GM19324 (cell line): ENCODE measurements around the gene UBE2I.
"Not testable (repeated sequence)": the region's sequence is repeated elsewhere in the genome, so short reads cannot be mapped to it uniquely, and the experiment has no call there.

Source experiments
- ATAC-seq: cut with Tn5 transposase; IDR thresholded peaks from one replicate; pipeline ENCODE4 v1.9.1; 2021; ENCODE audit warnings: mild to moderate bottlenecking, moderate library complexity; ENCODE audit not compliant: unreplicated experiment, low FRiP score

Gene UBE2I

DNA sequence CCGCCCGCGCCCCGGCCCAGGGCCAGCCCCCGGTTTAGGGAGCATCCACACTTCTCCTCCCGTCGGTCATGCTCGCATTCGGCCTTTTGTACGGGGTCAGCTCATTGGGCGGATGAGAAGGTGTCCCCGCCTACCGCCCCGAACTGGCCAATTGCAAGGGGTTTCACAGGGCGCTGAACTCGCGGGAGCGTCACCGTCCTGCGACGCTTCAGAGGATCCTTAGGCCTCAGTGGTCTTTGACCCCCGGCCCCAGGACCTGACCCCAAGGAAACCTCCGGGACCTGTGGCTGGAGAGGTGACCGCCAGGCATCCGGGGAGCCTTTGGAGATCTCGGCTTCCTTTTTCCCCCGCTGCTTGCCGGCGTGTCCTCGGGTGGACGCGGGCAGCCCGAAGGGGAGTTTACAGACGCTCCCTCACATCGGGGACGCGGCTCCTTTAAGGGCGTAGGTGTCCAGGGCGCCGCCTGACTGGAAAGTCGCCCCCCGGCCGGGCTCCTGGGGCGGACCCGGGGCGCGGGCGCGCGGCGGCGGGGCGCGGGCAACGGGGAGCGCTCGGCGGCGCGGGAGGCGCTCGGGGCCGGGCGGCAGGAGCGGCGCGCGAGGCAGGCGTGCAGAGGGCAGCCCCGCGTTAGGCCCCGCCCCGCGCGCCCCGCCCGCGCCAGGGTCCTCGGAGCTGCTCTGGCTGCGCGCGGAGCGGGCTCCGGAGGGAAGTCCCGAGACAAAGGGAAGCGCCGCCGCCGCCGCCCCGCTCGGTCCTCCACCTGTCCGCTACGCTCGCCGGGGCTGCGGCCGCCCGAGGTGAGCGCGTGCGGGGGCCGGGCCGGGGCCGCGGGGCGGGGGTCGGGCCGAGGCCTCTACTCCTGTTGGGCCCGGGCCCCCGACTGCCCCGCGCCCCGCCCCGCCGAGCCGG is at the start of gene UBE2I:
UBE2I (plus strand) TSS at position 660 of the 909 bp plus-strand sequence. CDS start 4,395 bp downstream, outside the sequence.
- peak; percentile 76 for ATAC-seq

DNA sequence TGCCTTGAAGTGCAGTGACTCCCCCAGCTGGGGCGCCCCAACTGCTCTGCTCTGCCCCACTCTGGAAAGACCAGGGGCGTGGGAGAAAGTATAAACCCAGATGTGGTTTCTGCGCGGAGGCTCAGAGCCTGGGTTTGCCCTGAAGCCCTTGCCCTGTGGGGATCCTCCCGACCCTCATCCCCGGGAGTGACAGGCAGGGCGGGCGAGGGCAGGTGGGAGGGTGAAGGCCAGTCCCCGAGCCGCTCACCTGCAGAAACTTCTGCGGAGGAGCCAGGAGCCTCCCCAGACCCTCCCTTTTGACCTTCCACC is 49.7 kb upstream of the UBE2I start:
- no peak for ATAC-seq

GRCh38 chr16:1260101-1260680 is 49.2 kb upstream of the UBE2I start:
- ATAC-seq = no peak

DNA sequence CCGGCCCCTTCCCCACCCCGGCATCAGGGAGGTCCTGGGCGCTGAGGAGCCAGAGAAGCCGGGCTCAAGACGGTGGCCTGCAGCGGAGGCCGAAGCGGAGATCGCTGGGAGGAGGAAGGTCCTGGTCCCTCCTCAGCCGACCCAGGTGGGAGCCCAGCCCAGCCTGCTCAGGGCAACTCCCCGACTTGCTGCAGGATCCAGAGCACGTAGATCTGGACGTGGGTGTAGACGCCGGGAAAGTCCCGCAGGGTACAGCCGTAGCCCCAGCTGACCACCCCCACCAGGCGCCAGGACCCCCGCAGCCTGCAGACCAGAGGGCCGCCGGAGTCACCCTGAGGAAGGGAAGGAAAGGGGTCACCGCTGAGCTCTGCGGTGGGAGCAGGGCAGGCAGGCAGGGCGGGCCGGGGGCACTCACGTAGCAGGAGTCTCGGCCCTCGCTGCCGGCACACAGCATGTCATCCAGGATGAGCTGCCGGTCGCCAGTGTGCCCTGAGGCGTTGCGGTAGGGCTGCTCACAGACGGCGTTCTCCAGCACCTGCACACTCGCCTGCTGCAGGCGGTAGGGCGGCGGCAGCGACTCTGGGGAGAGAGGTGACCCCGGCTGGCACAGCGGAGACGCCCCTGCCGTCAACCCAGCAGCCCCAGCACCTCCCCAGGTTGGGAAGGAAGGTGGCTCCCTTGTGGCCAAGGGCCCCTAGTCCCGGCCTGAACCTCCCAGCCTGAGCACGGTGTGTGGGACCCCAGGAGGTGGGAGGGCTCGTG is 48.1 kb upstream of the UBE2I start:
- no peak for ATAC-seq

GRCh38 chr16:1262210-1262845 is 47.1 kb upstream of the UBE2I start:
- no peak for ATAC-seq

DNA sequence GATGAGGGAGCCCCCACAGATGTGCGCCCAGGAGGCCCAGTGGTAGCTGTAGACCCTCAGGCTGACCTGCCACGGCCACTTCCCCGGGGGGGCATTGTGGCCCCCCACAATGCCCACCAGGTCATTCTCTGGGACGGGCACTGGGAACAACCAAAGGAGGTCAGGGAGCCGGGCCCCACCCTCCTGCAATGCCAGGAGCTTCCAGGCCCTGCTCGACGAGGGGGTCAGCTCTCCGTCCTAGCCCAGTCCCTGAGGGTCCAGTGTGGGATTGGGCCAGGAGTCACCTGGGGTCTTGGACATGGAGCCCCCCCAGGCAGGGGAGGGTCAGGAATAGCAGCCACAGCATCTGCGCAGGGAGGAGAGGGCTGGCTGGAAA is 46.6 kb upstream of the UBE2I start:
- ATAC-seq = no peak

DNA sequence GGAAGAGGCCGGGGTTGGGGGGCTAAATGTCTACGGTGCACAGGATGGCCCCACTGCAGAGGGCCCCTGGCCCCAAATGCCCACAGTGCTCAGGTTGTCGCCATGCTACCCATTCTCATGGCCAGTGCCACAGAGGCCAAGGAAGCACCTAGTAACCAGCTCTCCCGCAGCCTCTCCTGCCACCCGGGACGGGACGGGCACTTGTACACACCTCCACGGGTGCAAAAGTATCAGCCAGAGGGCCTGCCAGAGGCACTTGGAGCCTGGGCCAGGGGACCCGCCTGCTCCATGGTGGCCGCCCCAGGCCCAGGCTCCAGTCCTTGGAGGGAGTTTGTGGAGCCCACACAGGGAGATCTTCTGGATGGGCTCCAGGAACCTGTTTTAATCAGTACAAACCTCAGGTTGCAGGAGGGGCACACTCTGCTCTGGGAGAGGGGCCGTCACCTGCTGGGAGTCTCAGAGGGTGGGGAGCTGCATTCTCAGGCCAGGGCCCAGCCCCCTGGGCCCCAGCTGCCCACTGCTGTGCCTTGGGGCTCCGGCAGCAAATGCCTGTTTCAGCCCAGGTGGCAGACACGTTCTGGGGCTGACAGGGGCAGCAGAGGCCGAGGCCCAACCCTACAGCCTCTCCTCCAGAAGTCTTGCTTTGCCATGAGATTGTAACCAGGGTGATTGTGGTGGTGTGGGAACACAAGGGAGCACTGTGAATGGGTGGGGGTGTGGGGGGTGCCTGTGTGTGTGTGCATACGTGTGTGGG is 45.7 kb upstream of the UBE2I start:
- no peak for ATAC-seq

- ATAC-seq = no peak
Measured at GRCh38 chr16:1264345-1265089, 44.9 kb upstream of the UBE2I start.

DNA sequence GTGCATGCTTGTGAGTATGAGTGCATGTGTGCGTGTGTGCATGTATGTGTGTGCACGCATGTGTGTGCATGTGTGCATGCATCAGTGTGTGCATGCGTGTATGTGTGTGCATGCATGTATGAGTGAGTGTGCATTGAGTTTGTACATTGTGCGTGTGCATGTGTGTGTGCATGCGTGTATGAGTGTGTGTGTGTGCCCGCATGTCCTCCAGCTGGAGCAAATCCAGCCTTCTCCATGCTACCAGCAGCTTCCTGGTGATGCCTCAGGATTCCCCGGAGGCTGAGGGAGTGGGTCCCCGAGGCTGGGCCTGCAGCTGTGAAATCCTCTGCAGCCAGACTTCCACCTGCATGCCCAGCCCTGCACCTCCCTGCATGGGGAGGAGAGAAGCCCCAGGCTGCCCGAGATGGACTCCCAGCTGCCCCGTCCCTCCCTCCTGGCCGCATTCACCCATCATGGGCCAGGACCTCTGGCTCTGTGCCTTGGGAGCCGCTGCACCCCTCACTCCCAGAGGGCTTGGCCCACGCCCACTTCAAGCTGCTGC is 44.3 kb upstream of the UBE2I start:
- ATAC-seq = no peak

GRCh38 chr16:1265826-1266225 is 43.6 kb upstream of the UBE2I start:
- no peak for ATAC-seq

GRCh38 chr16:1269418-1269817 is 40.0 kb upstream of the UBE2I start:
- ATAC-seq = not testable (repeated sequence)

- ATAC-seq = no peak
Measured at GRCh38 chr16:1271380-1271723, 38.1 kb upstream of the UBE2I start.

GRCh38 chr16:1271724-1272413 is 37.6 kb upstream of the UBE2I start:
- not testable (repeated sequence) for ATAC-seq

DNA sequence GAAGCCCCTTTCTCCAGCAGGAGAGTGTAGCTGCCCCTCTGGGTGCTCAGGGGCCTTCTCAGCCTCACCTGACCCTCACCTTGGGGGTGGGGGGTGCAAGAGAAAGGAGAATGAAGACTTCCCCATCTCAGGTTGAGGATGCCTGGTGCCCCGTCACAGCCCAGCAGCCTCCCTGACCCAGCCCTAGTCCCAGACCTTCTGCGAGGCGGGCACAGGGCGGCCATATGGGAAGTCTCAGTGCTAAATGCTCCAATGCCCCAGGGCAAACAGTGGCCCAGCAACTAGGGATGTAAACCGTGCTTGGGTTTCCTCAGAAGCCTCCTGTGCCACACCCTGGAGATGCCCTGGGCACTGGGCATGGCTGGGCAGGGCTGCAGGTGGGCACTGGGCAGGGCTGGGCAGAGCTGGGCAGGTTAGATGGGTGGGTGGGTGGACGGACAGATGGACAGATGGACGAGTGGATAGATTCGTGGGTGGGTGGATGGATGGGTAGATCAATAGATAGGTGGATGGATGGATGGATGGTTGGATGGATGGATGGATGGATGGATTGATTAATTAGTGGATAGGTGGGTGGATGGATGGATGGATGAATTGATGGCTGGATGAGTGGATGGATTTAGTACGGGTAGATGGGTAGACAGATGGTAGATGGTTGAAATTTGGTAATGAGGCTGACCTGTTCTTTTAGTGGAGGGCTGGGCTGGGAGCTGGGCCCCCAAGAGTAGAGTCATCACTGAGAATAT is 36.8 kb upstream of the UBE2I start:
- ATAC-seq = no peak

DNA sequence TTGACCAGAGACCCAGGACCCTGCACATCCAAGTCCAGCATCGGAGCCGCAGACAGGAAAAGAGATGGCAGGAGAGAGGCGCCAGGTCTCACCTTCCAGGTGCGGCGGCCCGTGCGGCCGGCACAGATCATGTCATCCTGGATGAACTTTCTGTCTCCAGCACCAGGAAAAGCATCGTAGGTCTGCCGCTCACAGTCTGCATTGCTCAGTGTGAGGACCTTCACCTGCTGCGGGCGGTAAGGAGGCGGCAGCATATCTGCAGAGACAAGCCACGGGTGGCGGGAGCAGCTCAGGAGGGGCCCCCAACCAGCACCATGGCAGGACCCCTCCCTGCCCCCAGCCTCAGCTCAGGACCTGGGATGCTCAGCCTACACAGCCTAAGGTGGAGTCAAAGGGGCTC is 35.6 kb upstream of the UBE2I start:
- no peak for ATAC-seq

DNA sequence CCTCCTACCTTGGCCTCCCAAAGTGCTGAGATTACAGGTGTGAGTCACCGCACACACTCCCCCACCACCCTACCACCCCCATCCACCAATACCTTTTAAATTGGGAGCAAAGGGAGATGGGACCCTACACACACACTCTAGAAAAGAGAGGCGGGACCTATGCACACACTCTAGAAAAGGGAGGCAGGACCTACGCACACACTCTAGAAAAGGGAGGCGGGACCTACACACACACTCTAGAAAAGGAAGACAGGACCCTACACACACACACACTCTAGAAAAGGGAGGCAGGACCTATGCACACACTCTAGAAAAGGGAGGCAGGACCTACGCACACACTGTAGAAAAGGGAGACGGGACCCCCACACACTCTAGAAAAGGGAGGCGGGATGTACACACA is 34.7 kb upstream of the UBE2I start:
- no peak for ATAC-seq

GRCh38 chr16:1275791-1276579 is 33.5 kb upstream of the UBE2I start:
- no peak for ATAC-seq

GRCh38 chr16:1276580-1276878 is 32.9 kb upstream of the UBE2I start:
- ATAC-seq = no peak
